H1 (cell line): ENCODE results near the gene LPP. TPM values are rescaled to one million over a fixed set of nuclear protein-coding genes. Genes with fewer than 3 reads are reported as not detected.

Source experiments
- CTCF ChIA-PET: fragments of 300-600 bp; sonication (Branson Sonifier 250); formaldehyde crosslinking; loops from one replicate; lab custom pipeline; 2021; ENCODE audit not compliant: partially characterized antibody; lab: Charles Lee
- POLR2A ChIA-PET: fragments of 300-600 bp; sonication (Branson Sonifier 250); formaldehyde crosslinking; loops from one replicate; lab custom pipeline; 2021; ENCODE audit warnings: inconsistent platforms; ENCODE audit not compliant: partially characterized antibody; lab: Charles Lee
- DNase-seq, 2 experiments: peaks; one replicate each; pipeline versions ENCODE4 v3.0.0 to v3.0.0-alpha.2; 2010 to 2022; ENCODE audit warnings: low spot score in 2 of 2, low read depth in 1 of 2, mixed read lengths in 1 of 2
- FAIRE-seq: peaks from 2 replicates; lab custom pipeline; 2011; peaks lifted over from hg19 to GRCh38; lab: Jason Lieb, UNC
- H2AFZ ChIP-seq: 2 replicates; pipeline ENCODE4 v1.8.1; 2012; ENCODE audit warnings: low read length, inconsistent platforms
- H2AK5ac ChIP-seq: 2 replicates; pipeline ENCODE4 v1.6.1; 2013; ENCODE audit warnings: low read depth, low read length
- H2BK120ac ChIP-seq: replicated peaks from 2 replicates; pipeline ENCODE3; 2013; ENCODE audit warnings: low read depth, low read length, inconsistent platforms
- H2BK12ac ChIP-seq: 2 replicates; pipeline ENCODE4 v1.6.1; 2013; ENCODE audit warnings: low read depth, low read length
- H2BK15ac ChIP-seq: 2 replicates; pipeline ENCODE4 v1.6.1; 2013; ENCODE audit warnings: low read length
- H2BK20ac ChIP-seq: 2 replicates; pipeline ENCODE4 v1.6.1; 2013; ENCODE audit warnings: low read length
- H2BK5ac ChIP-seq: 2 replicates; pipeline ENCODE4 v1.6.1; 2013; ENCODE audit warnings: low read depth, low read length
- H3K14ac ChIP-seq: 2 replicates; pipeline ENCODE4 v1.6.1; 2013; ENCODE audit warnings: inconsistent platforms; ENCODE audit not compliant: insufficient read length
- H3K18ac ChIP-seq: 2 replicates; pipeline ENCODE4 v1.6.1; 2013; ENCODE audit warnings: low read length; ENCODE audit errors: extremely low read depth
- H3K23ac ChIP-seq: 2 replicates; pipeline ENCODE4 v1.6.1; 2013; ENCODE audit warnings: inconsistent platforms; ENCODE audit not compliant: insufficient read length
- H3K23me2 ChIP-seq: 2 replicates; pipeline ENCODE4 v1.6.1; 2013; ENCODE audit warnings: low read depth, low read length
- H3K27ac ChIP-seq: 2 replicates; pipeline ENCODE4 v1.6.1; 2011; ENCODE audit warnings: low read depth, low read length, inconsistent platforms
- H3K27me3 ChIP-seq, 4 experiments: replicated peaks in 1 of 4; 1 replicate in 1 of 4; 2 replicates in 3 of 4; pipeline versions ENCODE4 v1.6.1 to v1.8.1; 2011 to 2013; ENCODE audit warnings: low read length in 3 of 4, mild to moderate bottlenecking in 3 of 4, inconsistent platforms in 2 of 4, mixed read lengths in 2 of 4, moderate library complexity in 1 of 4; ENCODE audit not compliant: control insufficient read depth in 3 of 4, insufficient read depth in 3 of 4; ENCODE audit errors: extremely low read depth in 1 of 4
- H3K36me3 ChIP-seq, 4 experiments: 2 replicates each; pipeline versions ENCODE4 v1.6.1 to v1.8.1; 2011 to 2013; ENCODE audit warnings: mild to moderate bottlenecking in 4 of 4, low read length in 3 of 4, moderate library complexity in 2 of 4, control low read depth in 1 of 4, inconsistent platforms in 1 of 4; ENCODE audit not compliant: insufficient read depth in 4 of 4, control insufficient read depth in 2 of 4
- H3K4ac ChIP-seq: replicated peaks from 2 replicates; pipeline ENCODE3; 2013; ENCODE audit warnings: low read length, low read depth, mixed read lengths, inconsistent platforms; ENCODE audit not compliant: insufficient read length
- H3K4me1 ChIP-seq, 4 experiments: replicated peaks in 1 of 4; 1 replicate in 1 of 4; 2 replicates in 3 of 4; pipeline versions ENCODE4 v1.6.1 to v1.8.1; 2011 to 2013; ENCODE audit warnings: low read length in 3 of 4, inconsistent platforms in 2 of 4, mixed read lengths in 1 of 4; ENCODE audit not compliant: insufficient read depth in 4 of 4, control insufficient read depth in 3 of 4
- H3K4me2 ChIP-seq, 2 experiments: 2 replicates each; pipeline versions ENCODE4 v1.6.1 to v1.8.1; 2011 to 2013; ENCODE audit warnings: low read depth in 2 of 2, low read length in 2 of 2, control low read depth in 1 of 2, inconsistent platforms in 1 of 2, mild to moderate bottlenecking in 1 of 2; ENCODE audit not compliant: insufficient read depth in 1 of 2
- H3K4me3 ChIP-seq, 4 experiments: fragments of 200-600, 300-600 bp in 1 of 4; sonication (generic), shearing (Covaris generic), sonication (Bioruptor Twin) in 1 of 4; 2 replicates each; pipeline versions ENCODE4 v1.5.1 to v1.8.1; 2011 to 2016; ENCODE audit warnings: low read length in 4 of 4, low read depth in 3 of 4, control low read depth in 2 of 4, inconsistent platforms in 2 of 4, mild to moderate bottlenecking in 2 of 4, mixed read lengths in 1 of 4, moderate library complexity in 1 of 4; ENCODE audit not compliant: insufficient read depth in 2 of 4; ENCODE audit errors: extremely low read depth in 1 of 4
- H3K56ac ChIP-seq: replicated peaks from 2 replicates; pipeline ENCODE3; 2013; ENCODE audit warnings: low read depth, mild to moderate bottlenecking, mixed read lengths, low read length, inconsistent platforms; ENCODE audit not compliant: insufficient read length
- H3K79me1 ChIP-seq: 2 replicates; pipeline ENCODE4 v1.6.1; 2013; ENCODE audit warnings: low read depth, low read length, control low read depth
- H3K79me2 ChIP-seq, 2 experiments: 2 replicates each; pipeline versions ENCODE4 v1.6.1 to v1.8.1; 2012 to 2013; ENCODE audit warnings: low read length in 2 of 2, mild to moderate bottlenecking in 2 of 2, inconsistent platforms in 1 of 2; ENCODE audit not compliant: insufficient read depth in 2 of 2, control insufficient read depth in 1 of 2
- H3K9ac ChIP-seq, 4 experiments: replicated peaks in 1 of 4; 1 replicate in 1 of 4; 2 replicates in 3 of 4; pipeline versions ENCODE4 v1.6.1 to v1.8.1; 2011 to 2013; ENCODE audit warnings: low read depth in 3 of 4, low read length in 3 of 4, control low read depth in 2 of 4, mild to moderate bottlenecking in 2 of 4, moderate library complexity in 2 of 4, inconsistent platforms in 1 of 4; ENCODE audit errors: extremely low read depth in 1 of 4
- H3K9me3 ChIP-seq, 2 experiments: 2 replicates each; pipeline versions ENCODE4 v1.6.1 to v1.8.1; 2012 to 2013; ENCODE audit warnings: mild to moderate bottlenecking in 2 of 2, moderate library complexity in 2 of 2, control low read depth in 1 of 2, inconsistent platforms in 1 of 2, low read depth in 1 of 2, low read length in 1 of 2, mixed read lengths in 1 of 2; ENCODE audit not compliant: insufficient read depth in 2 of 2
- H4K20me1 ChIP-seq, 2 experiments: replicated peaks in 1 of 2; 2 replicates each; pipeline versions ENCODE3 to v1.8.1; 2011 to 2013; ENCODE audit warnings: inconsistent platforms in 2 of 2, low read length in 2 of 2, mild to moderate bottlenecking in 1 of 2; ENCODE audit not compliant: insufficient read depth in 2 of 2, control insufficient read depth in 1 of 2
- H4K5ac ChIP-seq: 2 replicates; pipeline ENCODE4 v1.6.1; 2013; ENCODE audit warnings: low read length, low read depth, mixed read lengths, inconsistent platforms; ENCODE audit not compliant: insufficient read length
- H4K8ac ChIP-seq: 2 replicates; pipeline ENCODE4 v1.8.0; 2013; ENCODE audit warnings: mild to moderate bottlenecking, moderate library complexity, low read length, inconsistent platforms; ENCODE audit not compliant: insufficient read depth; ENCODE audit errors: extremely low read depth
- H4K91ac ChIP-seq: replicated peaks from 2 replicates; pipeline ENCODE3; 2013; ENCODE audit warnings: low read length, mixed read lengths, inconsistent platforms; ENCODE audit not compliant: insufficient read length
- CREB1 ChIP-seq: IDR thresholded peaks from 2 replicates; pipeline ENCODE4 v1.6.1; 2012; ENCODE audit warnings: inconsistent platforms
- RAD21 ChIP-seq, 2 experiments: IDR thresholded peaks in 1 of 2; conservative IDR thresholded peaks in 1 of 2; 2 replicates each; pipeline ENCODE4 v1.6.1; 2011; ENCODE audit warnings: low read depth in 2 of 2, low read length in 2 of 2, improper control_type of control experiment in 1 of 2, inconsistent platforms in 1 of 2, mild to moderate bottlenecking in 1 of 2, moderate library complexity in 1 of 2
- WGBS, 2 experiments: shearing (Covaris generic) in 1 of 2; methylation state at CpG; one replicate each; pipeline versions ENCODE4 v1.1.6 to v1.1.7; 2013 to 2015; ENCODE audit warnings: low lambda C conversion rate in 2 of 2, mixed read lengths in 2 of 2, inconsistent platforms in 1 of 2, low coverage in 1 of 2, missing lambda C conversion rate in 1 of 2; ENCODE audit not compliant: insufficient replicate concordance in 2 of 2, insufficient coverage in 1 of 2, insufficient read length in 1 of 2; ENCODE audit errors: extremely low coverage in 1 of 2, missing lambda C conversion rate in 1 of 2; 5-methylcytosine and 5-hydroxymethylcytosine counted together
- polyA plus RNA-seq, 7 experiments: library from polyadenylated mRNA; depleted of rRNA in 3 of 7; stranded (reverse) in 5 of 7; unstranded in 2 of 7; fragments of >200 nt in 5 of 7; fragments of 200-250 nt in 2 of 7; gene quantifications; 1 replicate in 5 of 7; 2 replicates in 1 of 7; 4 replicates in 1 of 7; pipeline versions ENCODE4 v1.2.1 to v1.2.3, GENCODE V29; 2011 to 2013; ENCODE audit warnings: missing spikeins in 2 of 7, mixed read lengths in 2 of 7
- total RNA-seq: library from RNA; stranded (reverse); fragmentation: NEBNext Ultra II Directional; extraction: Animal tissue kit (Norgen Biotek cat#: 25700); gene quantifications from 2 replicates; pipeline ENCODE4 v1.2.1, GENCODE V29; 2021

Gene LPP
- total and polyA plus RNA-seq, 2 of the 8 experiments (the other 6 are each of a cell fraction or from before 2014, with no cell fraction given) = 10.0 to 53.3 TPM

DNA sequence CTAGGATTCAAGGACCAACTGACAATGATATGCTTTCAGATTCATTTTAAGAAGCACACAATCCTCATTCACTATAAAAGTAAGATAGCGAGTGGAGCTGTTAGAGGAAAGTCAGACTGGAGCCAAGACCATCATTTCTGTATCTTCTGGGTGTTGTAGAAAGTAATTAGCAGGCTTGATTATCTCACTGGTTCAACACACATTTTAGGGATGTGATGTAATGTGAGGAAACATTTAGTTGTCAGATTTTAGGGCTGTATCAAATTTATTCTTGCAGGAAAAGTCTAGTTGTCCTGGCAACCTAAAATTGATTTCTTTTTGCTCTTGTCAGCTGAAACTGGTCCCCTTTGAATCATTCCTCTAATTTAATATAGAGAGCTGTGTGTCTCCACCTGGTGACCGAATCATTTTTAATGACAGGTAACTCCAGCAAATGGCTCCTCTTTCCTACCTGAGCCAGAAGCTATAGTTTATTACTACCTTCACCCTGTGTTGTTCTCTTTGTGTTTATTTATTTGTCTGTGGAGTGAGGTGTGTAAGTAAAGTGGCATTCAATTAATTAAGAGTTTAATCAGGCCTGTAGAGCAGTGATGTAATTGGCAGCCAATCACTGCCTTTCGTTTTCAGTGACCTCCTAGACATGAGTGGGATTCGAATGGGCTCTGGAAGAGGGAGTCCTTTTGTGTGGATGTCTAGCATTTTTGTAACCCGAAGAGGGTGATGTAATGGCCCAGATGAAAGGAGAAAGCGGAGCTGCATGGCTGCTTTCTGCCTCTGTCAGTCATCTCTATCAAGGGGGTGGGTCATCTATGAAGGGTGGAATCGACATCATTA lies 125.8 kb downstream of the LPP start:
- H2BK15ac ChIP-seq = no peak overlapping the region; the same call in 1 of the 2 replicates
- no peak overlapping the region for H2AK5ac ChIP-seq
- H3K56ac ChIP-seq = no peak overlapping the region
- H3K4me1 ChIP-seq = peaks cover 0 to 9% (median 3%) of the 10 kb centered on the region in 4 experiments; a peak in 5 of 7 replicates
- no peak overlapping the region for H2AFZ ChIP-seq
- no peak overlapping the region for H3K14ac ChIP-seq
- H3K4me3 ChIP-seq = no peak overlapping the region
- H3K27me3 ChIP-seq = no peaks in the 10 kb centered on the region
- DNase-seq (no peak), FAIRE-seq (no peak)
- H3K9ac ChIP-seq = no peak overlapping the region
- H2BK12ac ChIP-seq = no peak overlapping the region
- H3K27ac ChIP-seq = no peak overlapping the region
- H3K23me2 ChIP-seq = no peaks in the 10 kb centered on the region; the same call in 1 of the 2 replicates
- CTCF ChIA-PET = interaction anchor here (0.7 to 2.8 kb wide), 11 partner anchors 13 to 539 kb away, joined by 3 to 12 read pairs (median 3); no protein-coding TSS in a partner anchor
- H2BK5ac ChIP-seq = no peak overlapping the region
- no peaks in the 10 kb centered on the region for H3K9me3 ChIP-seq
- no peak overlapping the region for H2BK20ac ChIP-seq
- peaks cover 0 to 13% of the 10 kb centered on the region in 2 experiments; a peak in 1 of 4 replicates for H3K79me2 ChIP-seq
- no peak overlapping the region for H4K91ac ChIP-seq
- H4K8ac ChIP-seq = no peak overlapping the region
- POLR2A ChIA-PET = interaction anchor here (0.8 to 1.4 kb wide), 2 partner anchors 11 to 126 kb away, joined by 3 to 4 read pairs; partner anchors contain the start of gene LPP
- no peak overlapping the region for H3K18ac ChIP-seq
- no peak overlapping the region for H4K5ac ChIP-seq
- WGBS, 2 experiments = 87% methylated on average over 7 of the region's 7 CpGs; no CpG with 5 or more reads in 1 of the 2 experiments
- no peak overlapping the region for H2BK120ac ChIP-seq
- H3K23ac ChIP-seq = no peak overlapping the region
- H3K36me3 ChIP-seq = no peaks in the 10 kb centered on the region
- H3K4me2 ChIP-seq = no peak overlapping the region
- peaks cover 2% of the 10 kb centered on the region for H3K79me1 ChIP-seq
- TF ChIP-seq RAD21 (IDR thresholded peaks at IDR 0.05 in 1 of 2, conservative IDR thresholded peaks at IDR 0.05 in 1 of 2; ENCODE audit: low read depth in 2 of 2, low read length in 2 of 2) = peak in 1 of 2 experiments; percentile 29; a peak in 1 of 4 replicates
- TF ChIP-seq CREB1 = no peak
- peaks cover 0 to 1% of the 10 kb centered on the region in 2 experiments for H4K20me1 ChIP-seq
- H3K4ac ChIP-seq = no peak overlapping the region
